A549 (cell line): ENCODE results near the gene FAH.

Source experiments
- ATOH8 ChIP-seq: fragments of 250-450 bp; sonication (Bioruptor Pico); IDR thresholded peaks from 2 replicates; pipeline ENCODE4 v1.5.0; 2020; ENCODE audit warnings: low read depth, mild to moderate bottlenecking, moderate library complexity
- CTCF ChIP-seq: fragments of >200 bp; sonication (Bioruptor Twin); formaldehyde crosslinking; IDR thresholded peaks from 3 replicates; pipeline ENCODE4 v1.5.1; 2016
- ZC3H11A ChIP-seq: fragments of 450-650 bp; IDR thresholded peaks from 2 replicates; pipeline ENCODE4 v1.6.1; 2014; ENCODE audit warnings: antibody characterized with exemption, mild to moderate bottlenecking

- TF ChIP-seq CTCF, result no peak
- TF ChIP-seq ZC3H11A, result no peak
- no peak for TF ChIP-seq ATOH8 (CRISPR knock-in tag)
Observed at GRCh38 chr15:80202016-80202315, 49.2 kb downstream of the FAH start.
